GM18511 (cell line): ENCODE results near the gene RNF150.

Source experiments
- ATAC-seq: cut with Tn5 transposase; IDR thresholded peaks from one replicate; pipeline ENCODE4 v1.9.1; 2021; ENCODE audit warnings: mild to moderate bottlenecking, moderate library complexity; ENCODE audit not compliant: unreplicated experiment

The RNF150 gene

GRCh38 chr4:141028024-141028529 is 105.2 kb downstream of the RNF150 start:
- ATAC-seq, result no peak

- ATAC-seq, result no peak
Observed at GRCh38 chr4:141027421-141027820, 105.8 kb downstream of the RNF150 start.

GRCh38 chr4:141026900-141027299 is 106.4 kb downstream of the RNF150 start:
- no peak for ATAC-seq

GRCh38 chr4:141023051-141023450 is 110.2 kb downstream of the RNF150 start:
- no peak for ATAC-seq

- no peak for ATAC-seq
Observed at GRCh38 chr4:141022111-141022695, 111.1 kb downstream of the RNF150 start.

GRCh38 chr4:141021397-141022110 is 111.7 kb downstream of the RNF150 start:
- no peak for ATAC-seq

GRCh38 chr4:141020801-141021261 is 112.4 kb downstream of the RNF150 start:
- ATAC-seq, result no peak

- ATAC-seq, result no peak
Observed at GRCh38 chr4:141019768-141020167, 113.5 kb downstream of the RNF150 start.

GRCh38 chr4:141016117-141016798 is 117.0 kb downstream of the RNF150 start:
- no peak for ATAC-seq

GRCh38 chr4:141013899-141014298 is 119.4 kb downstream of the RNF150 start:
- no peak for ATAC-seq

- ATAC-seq, result no peak
Observed at GRCh38 chr4:141011901-141012315, 121.4 kb downstream of the RNF150 start.

- ATAC-seq, result no peak
Observed at GRCh38 chr4:141009931-141010330, 123.3 kb downstream of the RNF150 start.

GRCh38 chr4:141009129-141009528 is 124.1 kb downstream of the RNF150 start:
- ATAC-seq, result no peak

GRCh38 chr4:141006242-141006802 is 126.9 kb downstream of the RNF150 start:
- ATAC-seq, result no peak

GRCh38 chr4:141004823-141005222 is 128.4 kb downstream of the RNF150 start:
- no peak for ATAC-seq

- ATAC-seq, result no peak
Observed at GRCh38 chr4:141003193-141003592, 130.1 kb downstream of the RNF150 start.

- ATAC-seq, result no peak
Observed at GRCh38 chr4:141002323-141002805, 130.9 kb downstream of the RNF150 start.

- no peak for ATAC-seq
Observed at GRCh38 chr4:140996766-140997165, 136.5 kb downstream of the RNF150 start.

- ATAC-seq, result no peak
Observed at GRCh38 chr4:140995058-140995457, 138.2 kb downstream of the RNF150 start.

GRCh38 chr4:140994015-140994414 is 139.3 kb downstream of the RNF150 start:
- ATAC-seq, result no peak

GRCh38 chr4:140993370-140993769 is 139.9 kb downstream of the RNF150 start:
- no peak for ATAC-seq
